GM19397 (cell line): ENCODE data around the gene TEX2.
"Not testable (repeated sequence)": the region's sequence is repeated elsewhere in the genome, so short reads cannot be mapped to it uniquely, and the experiment has no call there.

ENCODE experiments used
- ATAC-seq: cut with Tn5 transposase; IDR thresholded peaks from one replicate; pipeline ENCODE4 v1.9.1; 2021; ENCODE audit warnings: mild to moderate bottlenecking, moderate library complexity; ENCODE audit not compliant: unreplicated experiment

Gene TEX2

DNA sequence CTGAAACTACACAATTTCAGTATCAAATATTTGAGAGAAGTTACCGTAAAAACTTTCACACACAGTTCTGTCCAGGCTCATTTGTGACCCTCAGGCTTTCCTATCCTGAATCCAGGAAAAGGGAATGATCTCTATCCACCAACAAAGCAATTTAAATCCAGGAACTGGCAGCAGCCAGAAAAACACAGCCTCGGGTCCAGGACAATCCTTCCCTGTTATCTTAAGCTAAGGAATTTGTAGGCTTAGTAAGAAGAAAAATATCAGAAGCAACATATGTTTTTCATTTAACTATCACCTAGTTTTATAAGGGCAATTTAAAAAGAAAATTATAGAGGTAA is 47.1 kb downstream of the TEX2 start:
- no peak for ATAC-seq

GRCh38 chr17:64214950-64215349 is 48.1 kb downstream of the TEX2 start:
- ATAC-seq: no peak

DNA sequence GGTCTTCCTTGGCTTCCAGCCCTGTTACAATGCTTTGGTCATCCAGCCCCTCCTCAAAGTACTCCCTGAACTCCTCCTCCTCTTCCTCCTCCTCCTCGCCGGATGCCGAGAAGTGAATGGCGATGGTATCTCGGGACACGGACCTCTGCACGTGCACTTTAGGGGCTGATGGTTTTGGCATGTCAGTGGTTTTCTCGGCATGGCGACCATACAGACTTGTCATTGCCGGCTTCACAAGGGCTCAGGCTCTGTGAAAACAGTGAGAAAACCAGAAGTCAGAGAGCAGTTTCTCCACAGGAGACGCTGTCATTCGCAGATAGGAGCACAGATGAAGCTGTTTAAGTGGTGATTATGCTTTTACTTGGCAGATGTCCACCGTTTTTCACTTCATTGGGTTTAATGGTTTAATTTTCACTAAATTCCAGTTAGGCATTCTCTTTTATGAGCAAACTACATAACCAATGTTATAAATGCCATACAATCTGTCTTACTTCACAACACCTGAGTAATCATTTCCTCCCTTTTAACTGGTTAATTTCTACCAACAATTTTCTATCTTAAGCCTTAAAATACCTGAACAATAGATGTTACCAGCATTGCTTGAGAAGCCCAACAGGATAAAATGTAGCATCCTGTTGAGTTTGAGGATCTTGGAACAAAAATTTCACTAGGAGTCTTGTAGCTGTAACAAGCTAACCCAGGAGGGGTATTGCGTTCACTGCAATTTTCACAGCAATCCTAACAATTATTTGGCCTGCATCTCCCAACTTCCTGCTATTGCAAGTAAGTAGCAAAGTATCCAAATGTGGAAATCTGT is 48.9 kb downstream of the TEX2 start:
- ATAC-seq: no peak

DNA sequence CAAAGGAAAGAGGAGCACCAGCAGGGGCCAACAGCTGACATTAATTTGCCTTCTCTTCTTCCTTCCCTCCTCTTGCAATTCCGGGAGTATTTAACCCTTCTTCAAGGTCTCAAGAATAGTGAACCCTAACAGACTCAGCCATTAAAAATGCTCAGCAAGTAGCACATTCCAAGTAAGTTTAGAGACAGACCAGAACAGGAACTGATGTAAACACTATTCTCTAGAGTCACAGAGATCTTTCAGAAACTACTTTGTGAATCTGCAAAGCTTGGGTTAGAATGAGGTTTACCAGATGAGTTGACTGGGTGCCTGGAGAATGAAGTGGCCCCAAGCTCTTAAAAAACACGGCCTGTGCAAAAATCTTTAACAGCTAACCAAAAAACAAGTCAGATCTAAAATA is 50.9 kb downstream of the TEX2 start:
- ATAC-seq: no peak

GRCh38 chr17:64209983-64210382 is 53.1 kb downstream of the TEX2 start:
- ATAC-seq: no peak

- no peak for ATAC-seq
These were observed 53.6 kb downstream of the TEX2 start for GRCh38 chr17:64209356-64209941.

GRCh38 chr17:64208656-64209055 is 54.4 kb downstream of the TEX2 start:
- ATAC-seq: not testable (repeated sequence)

DNA sequence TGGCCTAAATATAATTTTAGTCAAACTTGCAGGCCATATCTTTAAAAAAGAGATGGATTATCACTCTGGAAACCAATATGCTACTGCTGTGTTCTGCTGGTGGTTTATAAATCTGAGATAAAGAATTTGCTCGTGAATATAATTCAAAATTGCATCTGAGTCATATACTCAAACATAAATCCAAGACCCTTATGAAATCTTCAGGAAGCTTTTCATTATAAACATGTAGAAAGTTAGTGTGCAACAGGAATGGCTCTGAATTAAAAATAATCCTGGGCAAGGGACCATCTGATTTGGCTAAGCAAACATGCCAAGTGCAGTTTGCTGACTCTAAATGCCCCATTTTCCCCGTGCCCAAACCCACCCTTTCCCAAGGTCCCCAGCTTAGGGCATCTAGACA is 57.3 kb downstream of the TEX2 start:
- ATAC-seq: no peak

DNA sequence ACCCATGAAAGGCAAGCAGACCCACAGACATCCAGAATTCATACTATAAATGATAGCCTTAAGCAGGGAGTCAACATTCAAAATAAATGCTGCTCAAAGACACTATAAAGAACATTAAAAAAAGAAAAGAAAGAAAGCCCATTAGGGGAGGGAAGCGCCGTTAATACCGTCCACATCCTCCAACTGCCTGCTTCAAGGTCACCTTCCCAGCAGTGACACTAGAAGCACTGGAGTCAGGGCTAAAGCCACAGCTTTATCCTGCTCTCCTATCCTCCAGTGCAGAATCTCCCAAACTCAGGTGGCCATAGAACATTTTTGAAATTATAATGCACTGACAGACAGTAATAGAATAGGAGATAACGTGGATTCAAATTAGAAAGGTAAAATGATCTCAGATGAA is 59.4 kb downstream of the TEX2 start:
- ATAC-seq: no peak

- no peak for ATAC-seq
These were observed 60.2 kb downstream of the TEX2 start for GRCh38 chr17:64202683-64203344.

DNA sequence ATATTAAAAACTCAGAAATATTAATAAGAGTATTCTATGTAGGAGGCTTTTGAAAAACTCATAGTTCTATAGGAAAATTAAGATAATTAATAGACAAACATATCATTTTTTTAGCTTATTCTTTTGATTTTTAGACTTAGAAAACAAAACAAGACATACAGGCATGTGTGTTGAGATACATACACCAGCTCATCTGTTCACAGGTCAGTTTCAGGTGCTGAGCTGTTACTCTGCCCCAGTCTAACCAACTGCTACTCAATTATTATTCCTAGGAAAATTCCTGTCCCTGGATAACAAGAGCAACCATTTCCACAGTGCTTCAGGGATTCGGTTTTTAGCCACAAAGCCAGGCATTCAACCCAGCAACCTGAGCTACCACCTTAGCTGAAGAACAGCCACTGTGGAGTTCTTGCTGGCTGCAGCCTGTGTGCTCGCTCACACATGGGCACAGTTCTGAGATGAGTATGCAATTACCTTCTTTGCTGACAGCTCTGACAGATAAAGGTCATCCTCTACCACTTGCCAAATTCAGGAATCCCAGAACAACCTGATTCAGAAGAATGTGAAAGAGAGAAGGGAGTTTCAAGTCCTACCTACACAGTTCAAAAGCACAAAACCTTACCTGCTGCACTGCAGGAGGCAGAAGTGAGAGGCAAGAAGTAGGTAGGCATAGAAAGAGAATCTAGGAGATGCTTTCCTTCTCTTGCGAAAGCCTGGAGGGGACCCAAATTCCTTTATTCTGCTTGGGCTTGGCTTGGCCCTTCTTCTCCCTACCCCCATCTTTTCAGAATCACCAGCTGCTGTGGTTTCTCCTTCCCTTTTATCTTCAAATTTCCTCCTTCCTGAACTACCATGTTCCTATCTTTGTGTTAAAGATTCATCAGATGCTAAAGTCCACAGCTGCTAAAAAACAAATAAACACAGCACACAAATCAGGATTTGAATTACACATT is 62.7 kb downstream of the TEX2 start:
- ATAC-seq: no peak

GRCh38 chr17:64198331-64199090 is 64.5 kb downstream of the TEX2 start:
- no peak for ATAC-seq

DNA sequence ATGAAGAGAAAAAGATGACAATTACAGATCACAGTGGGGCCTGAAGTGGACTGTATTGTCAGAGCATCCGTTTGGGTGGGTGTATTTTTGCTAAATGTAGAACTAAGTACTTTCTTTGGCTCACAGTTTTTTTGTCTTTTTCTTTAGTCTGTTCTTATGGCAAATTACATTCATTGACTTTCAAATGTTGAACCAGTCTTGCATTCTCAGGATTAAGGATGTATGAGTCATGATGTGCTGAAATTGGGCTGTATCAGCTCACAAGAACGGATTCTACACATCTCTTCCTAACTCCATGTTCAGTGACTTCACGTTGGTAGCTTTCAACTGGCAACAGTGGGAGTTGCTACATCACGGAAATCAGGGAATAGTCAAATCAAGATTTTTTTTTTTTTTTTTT is 66.5 kb downstream of the TEX2 start:
- no peak for ATAC-seq

DNA sequence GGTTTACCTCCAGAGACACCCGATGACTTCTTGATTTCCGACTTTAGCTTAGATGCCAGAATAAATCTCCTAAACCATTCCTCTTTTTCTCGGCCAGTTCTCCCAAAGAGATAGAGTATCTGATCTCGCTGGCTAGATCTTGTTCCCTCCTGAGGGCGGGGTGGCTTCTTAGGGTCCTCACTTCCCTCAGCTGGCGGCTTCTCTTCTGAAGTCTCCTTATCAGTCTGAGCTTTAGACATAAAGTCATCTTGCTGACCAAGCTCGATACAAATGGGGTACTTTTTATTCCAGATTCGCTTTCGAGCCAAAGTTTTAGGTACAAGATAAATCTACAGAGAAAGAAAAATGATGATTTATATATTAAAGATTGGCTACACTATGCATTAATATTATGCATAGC is 69.5 kb downstream of the TEX2 start:
- no peak for ATAC-seq

DNA sequence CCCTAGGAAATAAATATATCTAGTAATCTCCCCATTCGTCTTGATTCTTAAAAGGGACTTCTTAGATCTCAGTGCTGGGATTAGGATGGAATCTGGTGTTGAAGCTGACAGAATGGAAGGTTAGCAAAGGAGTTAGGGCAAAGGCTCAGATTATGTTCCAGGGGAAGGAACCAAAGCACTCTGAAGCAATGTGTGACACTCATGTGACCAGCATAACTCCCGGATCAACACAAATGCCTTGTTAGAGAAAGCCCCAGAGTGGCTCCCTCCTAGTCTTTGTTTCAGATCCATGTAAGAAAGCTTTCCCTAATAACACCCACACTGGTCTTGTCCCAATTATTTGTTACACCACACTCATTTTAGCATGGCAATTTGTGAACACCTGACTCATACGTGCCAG is 70.5 kb downstream of the TEX2 start:
- ATAC-seq: no peak

GRCh38 chr17:64190472-64190871 is 72.6 kb downstream of the TEX2 start:
- ATAC-seq: no peak

GRCh38 chr17:64188088-64188487 is 75.0 kb downstream of the TEX2 start:
- no peak for ATAC-seq

- no peak for ATAC-seq
These were observed 75.8 kb downstream of the TEX2 start for GRCh38 chr17:64187093-64187895.
